Thoracic aorta (tissue), 2 donors: Measurements from ENCODE around the gene IZUMO1. TPM values are rescaled to one million over a fixed set of nuclear protein-coding genes. Genes with fewer than 3 reads are reported as not detected.

Source experiments
- ATAC-seq: fragments of 150-250 bp; one replicate; pipeline ENCODE4 v1.8.0; 2017; ENCODE audit warnings: low read depth; ENCODE audit not compliant: insufficient number of reproducible peaks, low FRiP score
- DNase-seq: peaks from one replicate; pipeline ENCODE4 v3.0.0-alpha.2; 2020; ENCODE audit warnings: low spot score
- H3K27ac ChIP-seq, 2 donors: fragments of 200-600 bp; sonication (generic); 1 replicate in 1 of 2; 2 replicates in 1 of 2; pipeline ENCODE4 v1.5.1; 2016; ENCODE audit warnings: mild to moderate bottlenecking in 2 of 2, moderate library complexity in 2 of 2
- H3K27me3 ChIP-seq: fragments of 200-600 bp; sonication (generic); replicated peaks from 2 replicates; pipeline ENCODE4 v1.6.0; 2016; ENCODE audit warnings: mild to moderate bottlenecking; ENCODE audit not compliant: insufficient read depth
- H3K36me3 ChIP-seq: fragments of 200-600 bp; sonication (generic); one replicate; pipeline ENCODE4 v1.5.1; 2016
- H3K4me1 ChIP-seq, 2 donors: fragments of 200-600 bp; sonication (generic); 1 replicate in 1 of 2; 2 replicates in 1 of 2; pipeline versions ENCODE4 v1.5.1 to v1.6.0; 2016; ENCODE audit warnings: low read depth in 2 of 2, mild to moderate bottlenecking in 1 of 2; ENCODE audit not compliant: control insufficient read depth in 1 of 2
- H3K4me3 ChIP-seq: fragments of 200-600 bp; sonication (generic); 2 replicates; pipeline ENCODE4 v1.5.1; 2016; ENCODE audit warnings: mild to moderate bottlenecking
- H3K9me3 ChIP-seq: fragments of 200-600 bp; sonication (generic); 2 replicates; pipeline ENCODE4 v1.5.1; 2016
- total RNA-seq, 2 donors: library from RNA; depleted of rRNA; stranded (reverse); fragments of >200 nt; gene quantifications; one replicate each; pipeline versions ENCODE4 v1.1.0 to v1.2.3, GENCODE V29; 2016
- TF ChIP-seq, protein P1 (sequence below): fragments of 200-600 bp; sonication (generic); IDR thresholded peaks from one replicate; pipeline ENCODE4 v1.5.1; 2019; ENCODE audit warnings: antibody characterized with exemption

IZUMO1 gene
- total RNA-seq, 2 donors from 2014 or later: not detected

DNA sequence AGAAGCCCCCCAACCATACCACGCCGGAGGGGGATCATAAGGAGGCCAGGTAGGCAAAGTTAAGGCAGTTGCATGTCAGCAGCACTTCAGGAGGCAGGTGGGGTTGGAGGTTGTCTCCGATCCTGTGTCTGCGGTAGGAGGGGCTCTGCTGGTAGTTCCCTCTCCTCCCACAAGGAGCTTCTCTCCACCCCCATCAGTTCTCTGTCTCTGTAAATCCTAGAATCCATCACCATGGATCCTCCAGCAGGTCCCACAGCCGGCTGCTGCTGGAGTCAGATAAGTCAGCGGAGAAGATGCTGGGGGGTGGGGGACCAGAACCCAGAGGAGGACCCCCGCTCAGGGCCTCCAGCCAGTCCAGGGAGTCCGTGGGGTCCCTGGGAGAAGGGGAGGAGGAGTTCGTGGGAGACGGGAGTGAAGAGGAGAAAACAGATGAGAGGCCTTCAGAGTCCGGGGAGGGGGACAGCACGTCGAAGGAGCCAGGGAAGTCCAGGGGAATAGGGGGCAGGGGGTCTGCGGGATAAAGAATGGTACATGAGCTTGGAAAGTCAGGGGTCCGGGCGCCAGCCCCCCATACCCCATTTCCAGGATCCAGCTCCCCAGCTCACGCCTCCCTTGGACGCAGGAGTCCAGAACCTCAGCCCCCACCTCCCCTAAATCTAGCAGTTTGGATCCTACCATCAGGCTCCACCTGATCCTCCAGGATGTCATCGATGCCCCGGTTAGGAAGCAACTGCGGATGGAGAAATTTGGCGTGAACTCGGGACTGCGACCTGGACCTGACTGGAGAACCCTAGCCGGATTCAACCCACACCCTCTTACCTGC lies 33.5 kb downstream of the IZUMO1 start:
- H3K4me1 ChIP-seq: peaks cover 8 to 42% of the 10 kb centered on the region in 2 donors
- H3K27me3 ChIP-seq: no peaks in the 10 kb centered on the region
- H3K4me3 ChIP-seq: peak overlapping the region; percentile 74
- H3K27ac ChIP-seq: no peak overlapping the region
- no peak for DNase-seq
- ATAC-seq: no peak
- TF ChIP-seq, protein P1, sequence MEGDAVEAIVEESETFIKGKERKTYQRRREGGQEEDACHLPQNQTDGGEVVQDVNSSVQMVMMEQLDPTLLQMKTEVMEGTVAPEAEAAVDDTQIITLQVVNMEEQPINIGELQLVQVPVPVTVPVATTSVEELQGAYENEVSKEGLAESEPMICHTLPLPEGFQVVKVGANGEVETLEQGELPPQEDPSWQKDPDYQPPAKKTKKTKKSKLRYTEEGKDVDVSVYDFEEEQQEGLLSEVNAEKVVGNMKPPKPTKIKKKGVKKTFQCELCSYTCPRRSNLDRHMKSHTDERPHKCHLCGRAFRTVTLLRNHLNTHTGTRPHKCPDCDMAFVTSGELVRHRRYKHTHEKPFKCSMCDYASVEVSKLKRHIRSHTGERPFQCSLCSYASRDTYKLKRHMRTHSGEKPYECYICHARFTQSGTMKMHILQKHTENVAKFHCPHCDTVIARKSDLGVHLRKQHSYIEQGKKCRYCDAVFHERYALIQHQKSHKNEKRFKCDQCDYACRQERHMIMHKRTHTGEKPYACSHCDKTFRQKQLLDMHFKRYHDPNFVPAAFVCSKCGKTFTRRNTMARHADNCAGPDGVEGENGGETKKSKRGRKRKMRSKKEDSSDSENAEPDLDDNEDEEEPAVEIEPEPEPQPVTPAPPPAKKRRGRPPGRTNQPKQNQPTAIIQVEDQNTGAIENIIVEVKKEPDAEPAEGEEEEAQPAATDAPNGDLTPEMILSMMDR: peak; percentile 21
- H3K36me3 ChIP-seq: no peaks in the 10 kb centered on the region
- no peaks in the 10 kb centered on the region for H3K9me3 ChIP-seq

DNA sequence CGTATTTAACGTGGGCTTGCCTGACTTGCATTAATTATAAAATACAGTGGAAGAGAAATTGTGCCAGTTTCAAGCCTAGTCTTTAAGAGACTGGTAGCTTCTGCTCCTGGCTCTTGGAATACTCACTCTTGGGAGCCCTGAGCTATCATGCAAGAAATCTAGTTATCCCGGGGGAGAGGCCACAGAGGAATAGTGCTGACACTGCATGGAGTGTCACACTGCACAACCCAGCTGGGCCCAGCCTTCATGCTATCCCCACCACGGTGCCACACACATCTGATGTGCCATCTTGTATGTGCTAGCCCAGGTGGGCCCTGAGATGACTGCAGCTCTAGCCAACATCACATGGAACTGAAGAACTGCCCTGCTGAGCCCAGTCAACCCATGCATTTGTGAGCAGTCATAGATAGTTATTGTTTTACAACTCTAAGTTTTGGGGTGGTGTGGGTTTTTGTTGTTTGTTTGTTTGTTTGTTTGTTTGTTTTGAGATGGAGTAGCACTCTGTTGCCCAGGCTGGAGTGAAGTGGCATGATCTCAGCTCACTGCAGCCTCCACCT lies 35.5 kb downstream of the IZUMO1 start:
- no peaks in the 10 kb centered on the region for H3K36me3 ChIP-seq
- H3K4me1 ChIP-seq: peaks cover 4 to 27% of the 10 kb centered on the region in 2 donors
- TF ChIP-seq, protein P1: no peak
- H3K9me3 ChIP-seq: no peaks in the 10 kb centered on the region
- H3K27ac ChIP-seq: no peak overlapping the region
- H3K27me3 ChIP-seq: no peaks in the 10 kb centered on the region
- no peak for DNase-seq
- H3K4me3 ChIP-seq: no peak overlapping the region
- ATAC-seq: no peak

DNA sequence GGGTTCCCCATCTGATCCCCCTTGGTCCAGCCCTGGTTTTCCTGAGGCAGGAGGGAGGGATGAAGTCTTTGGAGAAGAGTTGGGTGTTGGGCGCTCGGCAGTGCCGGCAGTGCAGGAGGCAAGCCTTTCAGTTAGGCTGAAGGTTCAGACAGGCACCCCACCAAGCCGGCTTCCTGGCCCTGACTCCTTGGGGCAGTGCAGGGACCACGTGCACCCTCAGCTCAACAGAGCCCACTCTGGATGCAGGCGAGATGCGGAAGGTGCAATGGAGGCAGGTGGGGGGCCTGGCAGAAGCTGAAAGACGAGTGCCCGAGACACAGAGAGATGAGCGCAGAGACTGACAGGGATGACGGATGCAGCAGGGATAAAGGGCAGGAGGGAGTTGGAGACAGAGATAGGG lies 38.2 kb downstream of the IZUMO1 start:
- H3K36me3 ChIP-seq: no peaks in the 10 kb centered on the region
- H3K27me3 ChIP-seq: no peaks in the 10 kb centered on the region
- peaks cover 0 to 7% of the 10 kb centered on the region in 2 donors for H3K4me1 ChIP-seq
- no peaks in the 10 kb centered on the region for H3K9me3 ChIP-seq
- ATAC-seq (no peak), DNase-seq (no peak)
- no peak overlapping the region for H3K4me3 ChIP-seq
- TF ChIP-seq, protein P1: no peak
- no peak overlapping the region for H3K27ac ChIP-seq

DNA sequence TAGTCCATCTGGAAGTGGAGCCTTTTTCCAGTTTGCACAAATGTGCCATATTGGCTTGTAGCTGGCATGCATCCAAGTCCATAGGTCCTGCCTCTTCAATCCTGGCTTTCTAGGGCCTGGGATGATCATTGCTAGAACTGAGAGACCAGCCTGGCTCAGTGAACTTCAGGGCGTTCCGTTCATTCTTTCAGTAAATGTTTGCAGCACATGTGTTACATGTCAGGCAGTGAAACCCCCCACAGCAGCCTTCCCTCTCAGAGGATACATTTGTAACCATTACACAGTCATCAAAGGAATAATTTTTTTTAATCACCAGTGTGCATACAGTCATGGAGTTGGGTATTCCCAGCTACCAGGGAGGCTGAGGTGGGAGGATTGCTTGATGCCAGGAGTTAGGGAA lies 41.3 kb downstream of the IZUMO1 start:
- TF ChIP-seq, protein P1: no peak
- Histone ChIP-seq H3K27ac (no peak overlapping the region), H3K4me1 (no peaks in the 10 kb centered on the region), H3K4me3 (no peak overlapping the region), H3K9me3 (no peaks in the 10 kb centered on the region), H3K27me3 (no peaks in the 10 kb centered on the region), H3K36me3 (peaks cover 3% of the 10 kb centered on the region)
- no peak for DNase-seq
- ATAC-seq: no peak

DNA sequence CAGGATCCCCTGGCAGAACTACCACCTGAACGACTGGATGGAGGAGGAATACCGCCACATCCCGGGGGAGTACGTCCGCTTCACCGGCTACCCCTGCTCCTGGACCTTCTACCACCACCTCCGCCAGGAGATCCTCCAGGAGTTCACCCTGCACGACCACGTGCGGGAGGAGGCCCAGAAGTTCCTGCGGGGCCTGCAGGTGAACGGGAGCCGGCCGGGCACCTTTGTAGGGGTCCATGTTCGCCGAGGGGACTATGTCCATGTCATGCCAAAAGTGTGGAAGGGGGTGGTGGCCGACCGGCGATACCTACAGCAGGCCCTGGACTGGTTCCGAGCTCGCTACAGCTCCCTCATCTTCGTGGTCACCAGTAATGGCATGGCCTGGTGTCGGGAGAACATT lies 43.4 kb downstream of the IZUMO1 start:
- TF ChIP-seq, protein P1: no peak
- no peaks in the 10 kb centered on the region for H3K9me3 ChIP-seq
- no peak overlapping the region for H3K27ac ChIP-seq
- H3K4me1 ChIP-seq: no peaks in the 10 kb centered on the region
- no peaks in the 10 kb centered on the region for H3K27me3 ChIP-seq
- DNase-seq: no peak
- H3K36me3 ChIP-seq: peaks cover 3% of the 10 kb centered on the region
- ATAC-seq: no peak
- H3K4me3 ChIP-seq: no peak overlapping the region
